DMS53 treated with DMSO at 0.1 percent for 48 hours (cell line): Measurements from ENCODE around the gene ROBO2.

Experiments
- DNase-seq: peaks from one replicate; lab custom pipeline; 2025; ENCODE audit not compliant: unreplicated experiment; lab: John Stamatoyannopoulos, UW

ROBO2 gene

GRCh38 chr3:77321646-77322045, 281.7 kb downstream of the ROBO2 start:
- no peak for DNase-seq

- no peak for DNase-seq
These were observed 283.7 kb downstream of the ROBO2 start for GRCh38 chr3:77323626-77324025.

GRCh38 chr3:77324105-77324504, 284.2 kb downstream of the ROBO2 start:
- no peak for DNase-seq

- no peak for DNase-seq
These were observed 285.4 kb downstream of the ROBO2 start for GRCh38 chr3:77325280-77325679.

GRCh38 chr3:77325702-77326101, 285.8 kb downstream of the ROBO2 start:
- no peak for DNase-seq

GRCh38 chr3:77326586-77326985, 286.7 kb downstream of the ROBO2 start:
- no peak for DNase-seq

- DNase-seq: no peak
These were observed 288.8 kb downstream of the ROBO2 start for GRCh38 chr3:77328690-77329089.

GRCh38 chr3:77329116-77329515, 289.2 kb downstream of the ROBO2 start:
- DNase-seq: no peak

- no peak for DNase-seq
These were observed 298.3 kb downstream of the ROBO2 start for GRCh38 chr3:77338195-77338594.

- no peak for DNase-seq
These were observed 302.1 kb downstream of the ROBO2 start for GRCh38 chr3:77342027-77342426.

- no peak for DNase-seq
These were observed 302.8 kb downstream of the ROBO2 start for GRCh38 chr3:77342688-77343087.

GRCh38 chr3:77345009-77345408, 305.1 kb downstream of the ROBO2 start:
- DNase-seq: no peak

- no peak for DNase-seq
These were observed 308.5 kb downstream of the ROBO2 start for GRCh38 chr3:77348244-77348855.

- no peak for DNase-seq
These were observed 315.1 kb downstream of the ROBO2 start for GRCh38 chr3:77354958-77355357.

- no peak for DNase-seq
These were observed 323.0 kb downstream of the ROBO2 start for GRCh38 chr3:77362936-77363335.

GRCh38 chr3:77365152-77365551, 325.3 kb downstream of the ROBO2 start:
- DNase-seq: no peak

- DNase-seq: no peak
These were observed 330.5 kb downstream of the ROBO2 start for GRCh38 chr3:77370413-77370812.

GRCh38 chr3:77372018-77372417, 332.1 kb downstream of the ROBO2 start:
- DNase-seq: no peak

- no peak for DNase-seq
These were observed 332.9 kb downstream of the ROBO2 start for GRCh38 chr3:77372634-77373346.

GRCh38 chr3:77373619-77374018, 333.7 kb downstream of the ROBO2 start:
- no peak for DNase-seq

- no peak for DNase-seq
These were observed 336.6 kb downstream of the ROBO2 start for GRCh38 chr3:77376511-77376910.

- no peak for DNase-seq
These were observed 337.8 kb downstream of the ROBO2 start for GRCh38 chr3:77377717-77378116.

- DNase-seq: no peak
These were observed 340.2 kb downstream of the ROBO2 start for GRCh38 chr3:77380136-77380535.
